ENCODE data around the gene RMDN2. TPM values are rescaled to one million over a fixed set of nuclear protein-coding genes. Genes with fewer than 3 reads are reported as not detected.

The RMDN2 gene
- total RNA-seq, 1 donor from 2014 or later: 2.5 TPM

DNA sequence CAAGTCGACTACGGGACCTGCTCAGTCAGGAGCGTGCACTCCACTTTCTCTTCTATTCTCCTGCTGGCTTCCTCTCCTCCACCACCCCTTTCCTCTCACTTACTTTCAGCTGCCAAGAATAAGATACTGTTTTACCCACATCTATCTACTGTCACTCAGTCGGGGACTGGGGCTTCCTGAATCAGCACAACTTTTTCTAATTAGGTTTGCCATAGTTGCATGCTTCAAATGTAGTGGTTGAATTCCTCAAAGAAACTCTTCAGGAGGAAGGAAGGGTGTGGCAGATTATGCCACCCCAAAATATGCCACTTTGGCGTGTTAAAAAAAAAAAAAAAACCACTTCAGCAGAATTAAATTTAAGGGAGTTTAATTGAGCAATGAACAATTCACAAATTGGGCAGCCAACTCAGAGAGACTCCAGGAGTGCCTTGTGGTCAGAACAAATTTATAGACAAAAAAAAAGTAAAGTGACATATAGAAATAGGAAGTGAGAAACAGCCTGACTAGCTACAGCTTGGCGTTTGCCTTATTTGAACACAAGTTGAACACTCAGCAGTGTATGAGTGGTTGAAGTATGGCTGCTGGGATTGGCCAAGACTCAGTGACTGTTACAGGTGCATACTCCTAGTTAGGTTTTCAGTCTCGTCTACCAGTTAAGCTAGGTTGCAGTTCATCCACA lies 32.5 kb upstream of the RMDN2 start:
- Mint-ChIP-seq H3K36me3 (ENCODE audit: low read depth, unreplicated experiment) (no peaks in the 10 kb centered on the region), H3K27me3 (ENCODE audit: unreplicated experiment) (peaks cover 2% of the 10 kb centered on the region), H3K4me3 (ENCODE audit: unreplicated experiment) (no peak overlapping the region), H3K4me1 (ENCODE audit: unreplicated experiment) (no peaks in the 10 kb centered on the region), H3K9me3 (ENCODE audit: unreplicated experiment) (no peaks in the 10 kb centered on the region), H3K27ac (ENCODE audit: unreplicated experiment) (no peak overlapping the region)
- no peak for DNase-seq (ENCODE audit: low spot score)
- TF ChIP-seq, protein P1, sequence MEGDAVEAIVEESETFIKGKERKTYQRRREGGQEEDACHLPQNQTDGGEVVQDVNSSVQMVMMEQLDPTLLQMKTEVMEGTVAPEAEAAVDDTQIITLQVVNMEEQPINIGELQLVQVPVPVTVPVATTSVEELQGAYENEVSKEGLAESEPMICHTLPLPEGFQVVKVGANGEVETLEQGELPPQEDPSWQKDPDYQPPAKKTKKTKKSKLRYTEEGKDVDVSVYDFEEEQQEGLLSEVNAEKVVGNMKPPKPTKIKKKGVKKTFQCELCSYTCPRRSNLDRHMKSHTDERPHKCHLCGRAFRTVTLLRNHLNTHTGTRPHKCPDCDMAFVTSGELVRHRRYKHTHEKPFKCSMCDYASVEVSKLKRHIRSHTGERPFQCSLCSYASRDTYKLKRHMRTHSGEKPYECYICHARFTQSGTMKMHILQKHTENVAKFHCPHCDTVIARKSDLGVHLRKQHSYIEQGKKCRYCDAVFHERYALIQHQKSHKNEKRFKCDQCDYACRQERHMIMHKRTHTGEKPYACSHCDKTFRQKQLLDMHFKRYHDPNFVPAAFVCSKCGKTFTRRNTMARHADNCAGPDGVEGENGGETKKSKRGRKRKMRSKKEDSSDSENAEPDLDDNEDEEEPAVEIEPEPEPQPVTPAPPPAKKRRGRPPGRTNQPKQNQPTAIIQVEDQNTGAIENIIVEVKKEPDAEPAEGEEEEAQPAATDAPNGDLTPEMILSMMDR (IDR thresholded peaks at IDR 0.05; ENCODE audit: unreplicated experiment): no peak

GRCh38 chr2:37893327-37893726 lies 31.8 kb upstream of the RMDN2 start:
- Mint-ChIP-seq H3K27me3 (ENCODE audit: unreplicated experiment) (peaks cover 2% of the 10 kb centered on the region), H3K4me1 (ENCODE audit: unreplicated experiment) (no peaks in the 10 kb centered on the region)
- DNase-seq (ENCODE audit: low spot score): no peak

DNA sequence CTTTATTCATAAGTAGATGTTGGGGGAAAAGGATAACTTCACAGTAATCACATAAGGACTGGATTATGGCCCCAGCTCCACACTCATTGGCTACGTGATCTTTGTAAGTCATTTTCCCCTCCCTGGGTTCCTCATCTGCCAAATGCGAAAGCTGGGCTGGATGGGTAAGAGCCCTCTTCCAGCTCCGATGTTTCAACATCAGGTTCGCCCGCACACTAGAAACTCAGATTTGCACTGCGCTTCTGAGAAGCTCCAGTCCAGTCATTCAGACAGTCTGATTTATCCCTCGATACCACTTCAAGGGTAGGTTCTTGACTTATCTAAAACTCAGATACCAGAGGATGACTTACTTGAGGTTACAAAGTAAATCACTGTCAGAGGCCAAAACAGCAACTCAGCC lies 31.0 kb upstream of the RMDN2 start:
- H3K9me3 Mint-ChIP-seq (ENCODE audit: unreplicated experiment): no peaks in the 10 kb centered on the region
- no peak for DNase-seq (ENCODE audit: low spot score)
- H3K27me3 Mint-ChIP-seq (ENCODE audit: unreplicated experiment): peaks cover 2% of the 10 kb centered on the region
- no peaks in the 10 kb centered on the region for H3K4me1 Mint-ChIP-seq (ENCODE audit: unreplicated experiment)
- no peak overlapping the region for H3K4me3 Mint-ChIP-seq (ENCODE audit: unreplicated experiment)
- TF ChIP-seq, protein P1 (IDR thresholded peaks at IDR 0.05; ENCODE audit: unreplicated experiment): no peak
- H3K36me3 Mint-ChIP-seq (ENCODE audit: low read depth, unreplicated experiment): no peaks in the 10 kb centered on the region
- H3K27ac Mint-ChIP-seq (ENCODE audit: unreplicated experiment): no peak overlapping the region

More at GRCh38 chr2:37893327-37893726, 31.8 kb upstream of the RMDN2 start:
- Mint-ChIP-seq H3K36me3 (ENCODE audit: low read depth, unreplicated experiment) (no peaks in the 10 kb centered on the region), H3K9me3 (ENCODE audit: unreplicated experiment) (no peaks in the 10 kb centered on the region), H3K27ac (ENCODE audit: unreplicated experiment) (no peak overlapping the region), H3K4me3 (ENCODE audit: unreplicated experiment) (no peak overlapping the region)
- TF ChIP-seq, protein P1 (IDR thresholded peaks at IDR 0.05; ENCODE audit: unreplicated experiment): no peak

DNA sequence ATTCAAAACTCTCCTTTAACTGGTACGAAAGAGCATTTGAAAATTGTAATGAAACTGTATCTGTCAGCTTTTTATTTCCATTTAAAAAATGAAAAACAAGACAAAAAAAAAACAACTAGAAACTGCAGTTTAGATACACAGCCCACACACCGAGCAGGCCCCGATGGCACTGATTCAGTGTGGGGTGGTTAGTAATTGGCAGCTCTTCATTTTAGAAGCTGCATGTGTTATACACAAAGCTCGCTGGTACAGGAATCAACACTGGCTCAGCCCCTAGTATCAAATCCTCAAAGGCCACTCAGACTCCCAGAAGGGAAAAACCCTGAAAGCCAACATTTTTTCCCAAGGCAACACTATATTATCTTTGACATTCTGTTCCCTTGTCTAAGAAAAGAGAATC lies 30.5 kb upstream of the RMDN2 start:
- TF ChIP-seq, protein P1 (IDR thresholded peaks at IDR 0.05; ENCODE audit: unreplicated experiment): no peak
- DNase-seq (ENCODE audit: low spot score): no peak
- Mint-ChIP-seq H3K36me3 (ENCODE audit: low read depth, unreplicated experiment) (no peaks in the 10 kb centered on the region), H3K4me1 (ENCODE audit: unreplicated experiment) (no peaks in the 10 kb centered on the region), H3K27me3 (ENCODE audit: unreplicated experiment) (peaks cover 2% of the 10 kb centered on the region), H3K4me3 (ENCODE audit: unreplicated experiment) (no peak overlapping the region), H3K27ac (ENCODE audit: unreplicated experiment) (no peak overlapping the region), H3K9me3 (ENCODE audit: unreplicated experiment) (no peaks in the 10 kb centered on the region)

DNA sequence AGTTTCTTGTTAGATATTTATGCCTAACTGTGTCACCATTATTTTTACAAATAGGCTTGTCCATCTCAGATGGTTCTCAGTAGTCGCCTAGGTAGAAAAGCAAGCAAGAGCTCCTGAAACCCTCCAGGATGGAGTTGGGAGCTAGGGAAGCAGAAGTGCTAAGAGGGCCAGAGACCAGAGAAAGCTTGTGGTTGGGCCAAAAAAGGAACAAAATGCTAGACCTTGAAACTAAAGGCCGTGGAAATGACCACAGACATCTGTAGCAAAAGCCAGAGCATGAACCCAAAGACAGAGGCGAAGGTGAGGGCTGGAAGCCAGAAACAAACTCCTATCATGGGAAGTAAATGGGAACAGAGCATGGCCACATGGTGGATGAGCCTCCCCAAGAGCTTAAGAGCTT lies 29.9 kb upstream of the RMDN2 start:
- H3K36me3 Mint-ChIP-seq (ENCODE audit: low read depth, unreplicated experiment): no peaks in the 10 kb centered on the region
- TF ChIP-seq, protein P1 (IDR thresholded peaks at IDR 0.05; ENCODE audit: unreplicated experiment): no peak
- no peaks in the 10 kb centered on the region for H3K4me1 Mint-ChIP-seq (ENCODE audit: unreplicated experiment)
- peaks cover 2% of the 10 kb centered on the region for H3K27me3 Mint-ChIP-seq (ENCODE audit: unreplicated experiment)
- no peaks in the 10 kb centered on the region for H3K9me3 Mint-ChIP-seq (ENCODE audit: unreplicated experiment)
- H3K4me3 Mint-ChIP-seq (ENCODE audit: unreplicated experiment): no peak overlapping the region
- DNase-seq (ENCODE audit: low spot score): no peak
- H3K27ac Mint-ChIP-seq (ENCODE audit: unreplicated experiment): no peak overlapping the region
